K562 (cell line): ENCODE measurements around the gene ZSCAN2. TPM values are rescaled to one million over a fixed set of nuclear protein-coding genes. Genes with fewer than 3 reads are reported as not detected.
A peak's percentile ranks its signal among the peaks of the same experiment; 100 is the strongest.

Experiments
- CBX1 ChIP-seq: sonication (generic); IDR thresholded peaks from 2 replicates; pipeline ENCODE4 v1.6.1; 2016; ENCODE audit warnings: antibody characterized with exemption, low read depth, mild to moderate bottlenecking
- ELF1 ChIP-seq: fragments of 200-800 bp; sonication (Bioruptor generic); IDR thresholded peaks from 2 replicates; pipeline ENCODE4 v1.6.1; 2016; ENCODE audit warnings: missing genetic modification characterization, missing compliant biosample characterization
- EZH2 ChIP-seq: IDR thresholded peaks from 2 replicates; pipeline ENCODE4 v1.6.1; 2012; ENCODE audit warnings: low read depth, mild to moderate bottlenecking, inconsistent platforms, low read length, borderline replicate concordance
- FOXM1 ChIP-seq, 2 experiments: fragments of 450-650 bp in 1 of 2; sonication (generic) in 1 of 2; formaldehyde crosslinking in 1 of 2; IDR thresholded peaks; 2 replicates each; pipeline versions ENCODE4 v1.6.1 to v1.9.0; 2017 to 2022; ENCODE audit warnings: low read depth in 2 of 2, mild to moderate bottlenecking in 2 of 2, missing genetic modification reagents in 1 of 2, moderate library complexity in 1 of 2
- KLF6 ChIP-seq: fragments of 250-450 bp; sonication (Bioruptor Pico); IDR thresholded peaks from 2 replicates; pipeline ENCODE4 v1.4.0; 2020; ENCODE audit warnings: mild to moderate bottlenecking, moderate library complexity, borderline replicate concordance
- MTA2 ChIP-seq: fragments of 450-650 bp; IDR thresholded peaks from 2 replicates; pipeline ENCODE4 v1.6.1; 2016; ENCODE audit warnings: low read depth
- NCOA1 ChIP-seq: fragments of 450-650 bp; IDR thresholded peaks from 2 replicates; pipeline ENCODE4 v1.6.1; 2016; ENCODE audit warnings: low read depth
- NEUROD1 ChIP-seq: fragments of 150-350 bp; IDR thresholded peaks from 2 replicates; pipeline ENCODE4 v1.6.1; 2014; ENCODE audit warnings: borderline replicate concordance, low read length, low read depth; ENCODE audit not compliant: partially characterized antibody
- PURB ChIP-seq: sonication (generic); formaldehyde crosslinking; IDR thresholded peaks from 2 replicates; pipeline ENCODE4 v1.9.0; 2021; ENCODE audit warnings: low read depth, mild to moderate bottlenecking, missing genetic modification reagents
- RB1 ChIP-seq: fragments of 450-650 bp; IDR thresholded peaks from 2 replicates; pipeline ENCODE4 v1.6.1; 2017; ENCODE audit warnings: low read depth, mild to moderate bottlenecking
- SIRT6 ChIP-seq: IDR thresholded peaks from one replicate; pipeline ENCODE4 v1.6.1; 2012; ENCODE audit warnings: low read depth, mild to moderate bottlenecking, control low read depth, inconsistent platforms, low read length, moderate library complexity
- ZFP36 ChIP-seq: fragments of 150-350 bp; IDR thresholded peaks from 2 replicates; pipeline ENCODE4 v1.6.1; 2018; ENCODE audit warnings: low read length, low read depth; ENCODE audit not compliant: partially characterized antibody
- ZNF146 ChIP-seq: IDR thresholded peaks from one replicate; pipeline ENCODE4 v1.6.1; 2018; ENCODE audit warnings: missing compliant biosample characterization; ENCODE audit not compliant: unreplicated experiment
- ZNF551 ChIP-seq: fragments of 250-450 bp; sonication (Bioruptor Pico); IDR thresholded peaks from 2 replicates; pipeline ENCODE4 v1.5.0; 2021; ENCODE audit warnings: mild to moderate bottlenecking, moderate library complexity
- ZNF583 ChIP-seq: fragments of 250-450 bp; sonication (Bioruptor Pico); IDR thresholded peaks from 2 replicates; pipeline ENCODE4 v1.4.0; 2020
- ZNF766 ChIP-seq: fragments of 200-800 bp; sonication (Bioruptor generic); conservative IDR thresholded peaks from 2 replicates; pipeline ENCODE4 v1.6.1; 2016; ENCODE audit warnings: missing genetic modification characterization, missing compliant biosample characterization
- polyA plus RNA-seq, 8 experiments: library from polyadenylated mRNA; depleted of rRNA in 4 of 8; stranded (reverse) in 5 of 8; unstranded in 3 of 8; fragments of >200 nt; fragmentation: Nextera tagmentation in 2 of 8; fragmentation: Illumina TruSeq in 1 of 8; extraction: Ambion mirVana in 2 of 8; extraction: Trizol in 1 of 8; gene quantifications; 2 replicates each; pipeline versions ENCODE4 v1.2.1 to v1.2.3, GENCODE V29; 2011 to 2014; ENCODE audit warnings: inconsistent platforms in 1 of 8, missing spikeins in 1 of 8
- total RNA-seq, 7 experiments: library from RNA; depleted of rRNA in 6 of 7; stranded (reverse); fragments of >200 nt in 6 of 7; fragmentation: Illumina TruSeq in 2 of 7; extraction: Trizol in 2 of 7; gene quantifications; 2 replicates each; pipeline versions ENCODE4 v1.2.1 to v1.2.3, GENCODE V29; 2011 to 2021; ENCODE audit warnings: low replicate concordance in 1 of 7
- TF ChIP-seq, protein P1 (sequence below): sonication (generic); formaldehyde crosslinking; IDR thresholded peaks from 2 replicates; pipeline ENCODE4 v1.8.0; 2023; ENCODE audit warnings: missing genetic modification reagents, mild to moderate bottlenecking, borderline replicate concordance
- TF ChIP-seq, protein P2 (sequence below): fragments of 250-450 bp; sonication (Bioruptor Pico); IDR thresholded peaks from 2 replicates; pipeline ENCODE4 v1.5.0; 2020; ENCODE audit warnings: mild to moderate bottlenecking
- TF ChIP-seq, protein P3 (sequence below): sonication (generic); formaldehyde crosslinking; IDR thresholded peaks from 2 replicates; pipeline ENCODE4 v1.8.0; 2022; ENCODE audit warnings: missing genetic modification reagents, mild to moderate bottlenecking, borderline replicate concordance

The ZSCAN2 gene
- total and polyA plus RNA-seq, 9 of the 15 experiments (the other 6 are each of a cell fraction or from before 2014, with no cell fraction given), result 1.7 to 14.2 (median 6.6) TPM

GRCh38 chr15:84600687-84601554, at the start of gene ZSCAN2 (continued):
- TF ChIP-seq EZH2, result no peak
- no peak for TF ChIP-seq NEUROD1
- no peak for TF ChIP-seq KLF6 (CRISPR knock-in tag)
- no peak for TF ChIP-seq ZFP36
- no peak for TF ChIP-seq SIRT6
- no peak for TF ChIP-seq ZNF146 (CRISPR knock-in tag)
- TF ChIP-seq, protein P1, sequence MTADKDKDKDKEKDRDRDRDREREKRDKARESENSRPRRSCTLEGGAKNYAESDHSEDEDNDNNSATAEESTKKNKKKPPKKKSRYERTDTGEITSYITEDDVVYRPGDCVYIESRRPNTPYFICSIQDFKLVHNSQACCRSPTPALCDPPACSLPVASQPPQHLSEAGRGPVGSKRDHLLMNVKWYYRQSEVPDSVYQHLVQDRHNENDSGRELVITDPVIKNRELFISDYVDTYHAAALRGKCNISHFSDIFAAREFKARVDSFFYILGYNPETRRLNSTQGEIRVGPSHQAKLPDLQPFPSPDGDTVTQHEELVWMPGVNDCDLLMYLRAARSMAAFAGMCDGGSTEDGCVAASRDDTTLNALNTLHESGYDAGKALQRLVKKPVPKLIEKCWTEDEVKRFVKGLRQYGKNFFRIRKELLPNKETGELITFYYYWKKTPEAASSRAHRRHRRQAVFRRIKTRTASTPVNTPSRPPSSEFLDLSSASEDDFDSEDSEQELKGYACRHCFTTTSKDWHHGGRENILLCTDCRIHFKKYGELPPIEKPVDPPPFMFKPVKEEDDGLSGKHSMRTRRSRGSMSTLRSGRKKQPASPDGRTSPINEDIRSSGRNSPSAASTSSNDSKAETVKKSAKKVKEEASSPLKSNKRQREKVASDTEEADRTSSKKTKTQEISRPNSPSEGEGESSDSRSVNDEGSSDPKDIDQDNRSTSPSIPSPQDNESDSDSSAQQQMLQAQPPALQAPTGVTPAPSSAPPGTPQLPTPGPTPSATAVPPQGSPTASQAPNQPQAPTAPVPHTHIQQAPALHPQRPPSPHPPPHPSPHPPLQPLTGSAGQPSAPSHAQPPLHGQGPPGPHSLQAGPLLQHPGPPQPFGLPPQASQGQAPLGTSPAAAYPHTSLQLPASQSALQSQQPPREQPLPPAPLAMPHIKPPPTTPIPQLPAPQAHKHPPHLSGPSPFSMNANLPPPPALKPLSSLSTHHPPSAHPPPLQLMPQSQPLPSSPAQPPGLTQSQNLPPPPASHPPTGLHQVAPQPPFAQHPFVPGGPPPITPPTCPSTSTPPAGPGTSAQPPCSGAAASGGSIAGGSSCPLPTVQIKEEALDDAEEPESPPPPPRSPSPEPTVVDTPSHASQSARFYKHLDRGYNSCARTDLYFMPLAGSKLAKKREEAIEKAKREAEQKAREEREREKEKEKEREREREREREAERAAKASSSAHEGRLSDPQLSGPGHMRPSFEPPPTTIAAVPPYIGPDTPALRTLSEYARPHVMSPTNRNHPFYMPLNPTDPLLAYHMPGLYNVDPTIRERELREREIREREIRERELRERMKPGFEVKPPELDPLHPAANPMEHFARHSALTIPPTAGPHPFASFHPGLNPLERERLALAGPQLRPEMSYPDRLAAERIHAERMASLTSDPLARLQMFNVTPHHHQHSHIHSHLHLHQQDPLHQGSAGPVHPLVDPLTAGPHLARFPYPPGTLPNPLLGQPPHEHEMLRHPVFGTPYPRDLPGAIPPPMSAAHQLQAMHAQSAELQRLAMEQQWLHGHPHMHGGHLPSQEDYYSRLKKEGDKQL (CRISPR knock-in tag), result no peak
- no peak for TF ChIP-seq CBX1
- TF ChIP-seq, protein P2, sequence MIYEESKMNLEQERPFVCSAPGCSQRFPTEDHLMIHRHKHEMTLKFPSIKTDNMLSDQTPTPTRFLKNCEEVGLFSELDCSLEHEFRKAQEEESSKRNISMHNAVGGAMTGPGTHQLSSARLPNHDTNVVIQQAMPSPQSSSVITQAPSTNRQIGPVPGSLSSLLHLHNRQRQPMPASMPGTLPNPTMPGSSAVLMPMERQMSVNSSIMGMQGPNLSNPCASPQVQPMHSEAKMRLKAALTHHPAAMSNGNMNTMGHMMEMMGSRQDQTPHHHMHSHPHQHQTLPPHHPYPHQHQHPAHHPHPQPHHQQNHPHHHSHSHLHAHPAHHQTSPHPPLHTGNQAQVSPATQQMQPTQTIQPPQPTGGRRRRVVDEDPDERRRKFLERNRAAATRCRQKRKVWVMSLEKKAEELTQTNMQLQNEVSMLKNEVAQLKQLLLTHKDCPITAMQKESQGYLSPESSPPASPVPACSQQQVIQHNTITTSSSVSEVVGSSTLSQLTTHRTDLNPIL (CRISPR knock-in tag), result no peak
- no peak for TF ChIP-seq ZNF551
- no peak for TF ChIP-seq MTA2
- 0 out of 2 replicates have a peak, but pooled peaks have one; percentile 31 for TF ChIP-seq ZNF766 (CRISPR knock-in tag)
- TF ChIP-seq RB1, result peak; percentile 74
- TF ChIP-seq ZNF583 (CRISPR knock-in tag), result no peak
- no peak for TF ChIP-seq PURB (CRISPR knock-in tag)
- TF ChIP-seq, protein P3, sequence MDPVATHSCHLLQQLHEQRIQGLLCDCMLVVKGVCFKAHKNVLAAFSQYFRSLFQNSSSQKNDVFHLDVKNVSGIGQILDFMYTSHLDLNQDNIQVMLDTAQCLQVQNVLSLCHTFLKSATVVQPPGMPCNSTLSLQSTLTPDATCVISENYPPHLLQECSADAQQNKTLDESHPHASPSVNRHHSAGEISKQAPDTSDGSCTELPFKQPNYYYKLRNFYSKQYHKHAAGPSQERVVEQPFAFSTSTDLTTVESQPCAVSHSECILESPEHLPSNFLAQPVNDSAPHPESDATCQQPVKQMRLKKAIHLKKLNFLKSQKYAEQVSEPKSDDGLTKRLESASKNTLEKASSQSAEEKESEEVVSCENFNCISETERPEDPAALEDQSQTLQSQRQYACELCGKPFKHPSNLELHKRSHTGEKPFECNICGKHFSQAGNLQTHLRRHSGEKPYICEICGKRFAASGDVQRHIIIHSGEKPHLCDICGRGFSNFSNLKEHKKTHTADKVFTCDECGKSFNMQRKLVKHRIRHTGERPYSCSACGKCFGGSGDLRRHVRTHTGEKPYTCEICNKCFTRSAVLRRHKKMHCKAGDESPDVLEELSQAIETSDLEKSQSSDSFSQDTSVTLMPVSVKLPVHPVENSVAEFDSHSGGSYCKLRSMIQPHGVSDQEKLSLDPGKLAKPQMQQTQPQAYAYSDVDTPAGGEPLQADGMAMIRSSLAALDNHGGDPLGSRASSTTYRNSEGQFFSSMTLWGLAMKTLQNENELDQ, result no peak
- no peak for TF ChIP-seq NCOA1
- TF ChIP-seq ELF1 (tag), result no peak
- TF ChIP-seq FOXM1 (IDR thresholded peaks at IDR 0.05; ENCODE audit: low read depth), result no peak
- no peak for TF ChIP-seq FOXM1 (CRISPR knock-in tag; IDR thresholded peaks at IDR 0.05; ENCODE audit: low read depth)
